Measurements from ENCODE around the gene EHBP1L1. TPM values are rescaled to one million over a fixed set of nuclear protein-coding genes. Genes with fewer than 3 reads are reported as not detected.

Gene EHBP1L1
- total RNA-seq, 2 experiments from 2014 or later, result 115 to 120 TPM

DNA sequence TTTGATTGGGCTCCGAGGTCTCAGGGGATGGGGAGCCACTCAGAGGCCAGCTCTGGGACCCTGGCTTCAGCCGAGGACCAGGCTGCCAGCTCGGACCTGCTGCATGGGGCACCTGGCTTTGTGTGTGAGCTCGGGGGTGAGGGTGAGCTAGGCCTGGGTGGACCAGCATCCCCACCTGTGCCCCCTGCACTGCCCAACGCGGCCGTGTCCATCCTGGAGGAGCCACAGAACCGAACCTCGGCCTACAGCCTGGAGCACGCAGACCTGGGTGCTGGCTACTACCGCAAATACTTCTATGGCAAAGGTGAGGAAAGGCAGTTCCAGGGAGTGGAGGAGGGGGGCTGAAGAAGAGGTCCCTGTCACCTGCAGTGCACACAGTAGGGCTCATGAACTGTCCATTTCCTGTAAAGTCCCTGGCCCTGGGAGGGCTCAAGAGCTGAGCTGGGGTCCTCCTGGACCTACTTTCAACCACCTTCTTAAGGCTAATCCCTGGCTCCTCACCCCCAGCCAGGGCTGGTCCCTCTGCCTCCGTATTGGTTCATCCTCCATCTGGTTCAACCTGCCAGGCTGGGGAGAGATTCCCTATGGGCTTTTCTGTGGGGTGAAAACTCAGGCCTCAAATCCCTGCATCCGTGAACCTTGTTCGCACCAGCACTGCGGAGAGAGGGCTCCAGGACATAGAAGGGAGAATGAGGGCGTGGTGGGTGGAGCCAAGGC, 65.6 kb downstream of the EHBP1L1 start:
- POLR2A ChIA-PET, result interaction anchor here (3.7 to 6.3 kb wide), 2 partner anchors 10 to 22 kb away, joined by 17 to 39 read pairs; partner anchors contain the start of gene RELA

More for the DNA sequence above, 65.6 kb downstream of the EHBP1L1 start:
- CTCF ChIA-PET, result interaction anchor here (1.3 to 1.4 kb wide), 3 partner anchors 8 to 70 kb away, joined by 4 to 5 read pairs (median 4); partner anchors contain the start of gene KAT5

Other genes starting within 250 kb of the EHBP1L1 start
- 10 to 100 TPM; 52.3 to 60.1 TPM for gene DPF2, start 242.2 kb upstream of the EHBP1L1 start, total RNA-seq
- gene TIGD3, start 221.3 kb upstream of the EHBP1L1 start, total RNA-seq, result under 1 TPM; 0.65 TPM
- gene SLC25A45, start 193.4 kb upstream of the EHBP1L1 start, total RNA-seq, result 10 to 100 TPM; 12.5 to 15.1 TPM
- 10 to 100 TPM; 39.3 to 44.2 TPM for gene FRMD8, start 189.4 kb upstream of the EHBP1L1 start, total RNA-seq
- 100 to 1,000 TPM; 282 to 294 TPM for gene NEAT1, start 153.3 kb upstream of the EHBP1L1 start, total RNA-seq
- 1,000 to 10,000 TPM; 3,032 to 3,074 TPM for gene MALAT1, start 77.0 kb upstream of the EHBP1L1 start, total RNA-seq
- gene SCYL1, start 51.0 kb upstream of the EHBP1L1 start, total RNA-seq, result 10 to 100 TPM; 83.7 to 87.8 TPM
- 10 to 100 TPM; 35.5 to 36.3 TPM for gene LTBP3, start 17.7 kb upstream of the EHBP1L1 start, total RNA-seq
- 10 to 100 TPM; 76.7 to 78.2 TPM for gene ZNRD2, start 5.6 kb upstream of the EHBP1L1 start, total RNA-seq
- 10 to 100 TPM; 30.3 to 31.1 TPM for gene FAM89B, start 3.5 kb upstream of the EHBP1L1 start, total RNA-seq
- gene KCNK7, start 19.7 kb downstream of the EHBP1L1 start, total RNA-seq, result under 1 TPM; 0.34 to 0.46 TPM
- gene MAP3K11, start 38.2 kb downstream of the EHBP1L1 start, total RNA-seq, result 10 to 100 TPM; 64.8 to 65.9 TPM
- 10 to 100 TPM; 41.0 to 46.6 TPM for gene PCNX3, start 39.7 kb downstream of the EHBP1L1 start, total RNA-seq
- 100 to 1,000 TPM; 141 to 143 TPM for gene SIPA1, start 62.0 kb downstream of the EHBP1L1 start, total RNA-seq
- 10 to 100 TPM; 78.9 to 80.2 TPM for gene RELA, start 86.9 kb downstream of the EHBP1L1 start, total RNA-seq
- gene KAT5, start 136.2 kb downstream of the EHBP1L1 start, total RNA-seq, result 10 to 100 TPM; 64.8 to 72.7 TPM
- 100 to 1,000 TPM; 116 to 130 TPM for gene RNASEH2C, start 144.7 kb downstream of the EHBP1L1 start, total RNA-seq
- 10 to 100 TPM; 19.1 to 19.7 TPM for gene AP5B1, start 204.9 kb downstream of the EHBP1L1 start, total RNA-seq
- gene OVOL1, start 211.0 kb downstream of the EHBP1L1 start, total RNA-seq, result not detected